ENCODE measurements around the gene ZNF35. TPM values are rescaled to one million over a fixed set of nuclear protein-coding genes. Genes with fewer than 3 reads are reported as not detected.

Gene ZNF35
- total RNA-seq, result 10.0 TPM
- long read RNA-seq, partial matches to known transcripts, result 0 of 7 reads
- long read RNA-seq, other reads (novel, unspliced or antisense), result 1 of 7 reads

- peak; percentile 90 for DNase-seq
- peaks cover 6% of the 10 kb centered on the region for H3K4me1 ChIP-seq
- H3K36me3 ChIP-seq, result peaks cover 30% of the 10 kb centered on the region
- H3K27me3 ChIP-seq, result no peaks in the 10 kb centered on the region
- H3K4me3 ChIP-seq, result peak within 1 kb of the TSS; percentile 80
- intact Hi-C loops (cut with DNase I), result no loop called here
- TF ChIP-seq CTCF (IDR thresholded peaks at IDR 0.05), result no peak
- peak; percentile 99 for ATAC-seq
- H3K27ac ChIP-seq, result peak within 1 kb of the TSS; percentile 77
- H3K9me3 ChIP-seq, result peaks cover 3% of the 10 kb centered on the region
These were observed at the start of gene ZNF35 for GRCh38 chr3:44648564-44649229. Gene ZNF35, plus strand, starts transcription at chr3:44648732. Its CDS starts 2,336 bp downstream, at chr3:44651068.

- no peaks in the 10 kb centered on the region for H3K4me1 ChIP-seq
- H3K27ac ChIP-seq, result no peak overlapping the region
- ATAC-seq (no peak), DNase-seq (no peak)
- intact Hi-C loops (cut with DNase I), result no loop called here
- no peaks in the 10 kb centered on the region for H3K36me3 ChIP-seq
- peaks cover 3% of the 10 kb centered on the region for H3K9me3 ChIP-seq
- no peaks in the 10 kb centered on the region for H3K27me3 ChIP-seq
- no peak for TF ChIP-seq CTCF (IDR thresholded peaks at IDR 0.05)
- no peak overlapping the region for H3K4me3 ChIP-seq
These were observed 46.8 kb upstream of the ZNF35 start for GRCh38 chr3:44601749-44602148.

GRCh38 chr3:44612678-44613077, 35.9 kb upstream of the ZNF35 start:
- no peak for TF ChIP-seq CTCF (IDR thresholded peaks at IDR 0.05)
- no peaks in the 10 kb centered on the region for H3K9me3 ChIP-seq
- H3K4me1 ChIP-seq, result no peaks in the 10 kb centered on the region
- no peaks in the 10 kb centered on the region for H3K27me3 ChIP-seq
- H3K36me3 ChIP-seq, result no peaks in the 10 kb centered on the region
- ATAC-seq, result no peak
- DNase-seq, result no peak
- no peak overlapping the region for H3K4me3 ChIP-seq
- H3K27ac ChIP-seq, result no peak overlapping the region
- intact Hi-C loops (cut with DNase I), result no loop called here

GRCh38 chr3:44624749-44625480, 23.6 kb upstream of the ZNF35 start, which contains the start of gene ZNF197:
Gene ZNF197, plus strand, starts transcription at chr3:44625036. Its CDS starts 4,119 bp downstream, at chr3:44629155.
- ATAC-seq, result peak; percentile 99
- Histone ChIP-seq H3K4me3 (peak within 1 kb of the TSS; percentile 93), H3K4me1 (peaks cover 12% of the 10 kb centered on the region), H3K27me3 (no peaks in the 10 kb centered on the region), H3K36me3 (peaks cover 3% of the 10 kb centered on the region), H3K27ac (peak within 1 kb of the TSS; percentile 90), H3K9me3 (no peaks in the 10 kb centered on the region)
- intact Hi-C loops (cut with DNase I), result no loop called here
- TF ChIP-seq CTCF (IDR thresholded peaks at IDR 0.05), result no peak
- DNase-seq, result peak; percentile 91

GRCh38 chr3:44628716-44629115, 19.8 kb upstream of the ZNF35 start:
- ATAC-seq (no peak), DNase-seq (no peak)
- no peak for TF ChIP-seq CTCF (IDR thresholded peaks at IDR 0.05)
- no peak overlapping the region for H3K27ac ChIP-seq
- H3K4me1 ChIP-seq, result peaks cover 12% of the 10 kb centered on the region
- peaks cover 38% of the 10 kb centered on the region for H3K36me3 ChIP-seq
- no peak overlapping the region for H3K4me3 ChIP-seq
- H3K27me3 ChIP-seq, result no peaks in the 10 kb centered on the region
- intact Hi-C loops (cut with DNase I), result no loop called here
- H3K9me3 ChIP-seq, result no peaks in the 10 kb centered on the region
